Fibroblast of pulmonary artery (primary cell): Measurements from ENCODE around the gene CDKL5.
A peak's percentile ranks its signal among the peaks of the same experiment; 100 is the strongest.

Experiments used
- DNase-seq: peaks from one replicate; pipeline ENCODE4 v3.0.0-alpha.2; 2010; ENCODE audit warnings: low read depth
- H3K4me3 ChIP-seq: replicated peaks from 2 replicates; pipeline ENCODE4 v1.5.1; 2011; ENCODE audit warnings: low read depth, mild to moderate bottlenecking, control low read depth, low read length, moderate library complexity
- TF ChIP-seq, protein P1 (sequence below): IDR thresholded peaks from 2 replicates; pipeline ENCODE4 v1.5.1; 2011; ENCODE audit warnings: mild to moderate bottlenecking, control low read depth, low read length, inconsistent platforms; ENCODE audit errors: missing control alignments

CDKL5 gene

DNA sequence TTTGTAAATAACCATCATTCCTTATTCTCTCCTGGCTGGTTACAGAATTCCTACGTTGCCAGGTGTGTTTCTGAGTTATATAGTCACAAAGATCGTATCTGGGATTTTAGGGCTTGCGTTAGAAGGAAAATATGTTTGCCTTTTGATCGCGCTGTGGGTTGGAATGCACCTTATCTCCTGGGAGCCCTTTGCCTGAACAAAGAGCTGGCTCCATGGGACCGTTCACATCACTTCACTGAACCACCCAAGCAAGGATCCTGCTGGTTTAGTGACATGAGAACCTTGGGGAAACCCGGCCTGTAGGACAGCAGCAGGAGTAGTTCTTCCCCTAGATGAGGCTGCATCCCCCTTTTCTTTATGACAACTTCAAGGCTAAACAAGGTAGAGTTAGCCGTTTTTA, 194.9 kb downstream of the CDKL5 start:
- DNase-seq, result no peak
- H3K4me3 ChIP-seq, result no peak overlapping the region
- TF ChIP-seq, protein P1, sequence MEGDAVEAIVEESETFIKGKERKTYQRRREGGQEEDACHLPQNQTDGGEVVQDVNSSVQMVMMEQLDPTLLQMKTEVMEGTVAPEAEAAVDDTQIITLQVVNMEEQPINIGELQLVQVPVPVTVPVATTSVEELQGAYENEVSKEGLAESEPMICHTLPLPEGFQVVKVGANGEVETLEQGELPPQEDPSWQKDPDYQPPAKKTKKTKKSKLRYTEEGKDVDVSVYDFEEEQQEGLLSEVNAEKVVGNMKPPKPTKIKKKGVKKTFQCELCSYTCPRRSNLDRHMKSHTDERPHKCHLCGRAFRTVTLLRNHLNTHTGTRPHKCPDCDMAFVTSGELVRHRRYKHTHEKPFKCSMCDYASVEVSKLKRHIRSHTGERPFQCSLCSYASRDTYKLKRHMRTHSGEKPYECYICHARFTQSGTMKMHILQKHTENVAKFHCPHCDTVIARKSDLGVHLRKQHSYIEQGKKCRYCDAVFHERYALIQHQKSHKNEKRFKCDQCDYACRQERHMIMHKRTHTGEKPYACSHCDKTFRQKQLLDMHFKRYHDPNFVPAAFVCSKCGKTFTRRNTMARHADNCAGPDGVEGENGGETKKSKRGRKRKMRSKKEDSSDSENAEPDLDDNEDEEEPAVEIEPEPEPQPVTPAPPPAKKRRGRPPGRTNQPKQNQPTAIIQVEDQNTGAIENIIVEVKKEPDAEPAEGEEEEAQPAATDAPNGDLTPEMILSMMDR, result no peak

DNA sequence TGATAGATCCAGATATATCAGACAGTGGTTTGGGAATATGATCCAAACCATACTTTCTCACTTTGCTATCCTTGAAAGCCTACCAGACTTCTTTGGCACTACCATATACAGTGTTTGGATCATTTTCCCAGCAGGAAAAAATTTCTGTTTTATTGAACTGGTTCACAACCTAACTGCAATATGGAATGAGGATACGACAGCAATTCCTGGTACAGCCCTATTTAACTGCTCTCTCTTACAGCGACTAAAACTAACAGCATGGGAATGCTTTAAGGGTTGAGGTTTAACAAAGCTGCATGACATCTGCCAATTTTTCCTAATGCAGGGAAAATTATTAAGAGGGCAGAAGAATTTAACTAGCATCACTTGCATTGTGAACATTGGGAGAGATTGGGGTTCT, 199.2 kb downstream of the CDKL5 start:
- no peak overlapping the region for H3K4me3 ChIP-seq
- DNase-seq, result no peak
- TF ChIP-seq, protein P1, result no peak

DNA sequence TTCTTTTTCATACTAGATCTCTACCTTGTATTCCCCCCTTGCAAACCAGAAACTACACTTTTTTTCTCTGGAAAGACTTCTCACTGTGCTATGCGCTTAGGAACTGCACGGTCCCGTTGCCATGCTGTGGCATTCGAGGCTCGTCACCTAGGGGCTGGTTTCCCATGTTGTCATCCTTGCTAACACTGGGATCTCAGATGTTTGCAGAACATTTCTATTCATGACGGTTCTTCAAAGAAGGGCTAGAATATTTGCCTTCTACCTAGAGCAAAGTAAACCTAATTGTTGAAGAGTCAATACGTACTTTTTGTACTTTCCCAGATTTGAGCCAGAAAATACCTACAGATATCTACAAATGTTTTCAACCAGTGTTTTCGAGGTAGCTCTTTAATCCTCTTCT, 205.5 kb downstream of the CDKL5 start:
- DNase-seq, result no peak
- no peak overlapping the region for H3K4me3 ChIP-seq
- TF ChIP-seq, protein P1, result no peak

DNA sequence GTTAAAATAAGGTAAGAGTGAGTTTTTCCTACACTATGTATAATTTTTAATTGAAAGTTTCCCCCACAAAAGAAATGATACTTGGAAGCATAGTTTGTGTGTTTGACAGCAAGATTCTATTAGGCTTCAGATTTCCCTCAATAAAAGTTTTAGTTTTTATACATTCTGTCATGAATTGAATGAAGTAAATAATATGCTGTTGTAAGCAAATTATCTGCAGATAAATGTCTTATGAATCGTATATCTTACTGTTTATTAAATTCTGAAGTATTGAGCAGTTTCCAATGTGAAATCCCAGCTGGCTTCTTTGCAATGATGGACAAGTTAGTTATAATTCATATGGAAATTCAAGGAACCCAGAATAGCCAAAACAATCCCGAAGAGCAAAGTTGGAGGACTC, 213.0 kb downstream of the CDKL5 start:
- TF ChIP-seq, protein P1, result no peak
- H3K4me3 ChIP-seq, result no peak overlapping the region
- no peak for DNase-seq

DNA sequence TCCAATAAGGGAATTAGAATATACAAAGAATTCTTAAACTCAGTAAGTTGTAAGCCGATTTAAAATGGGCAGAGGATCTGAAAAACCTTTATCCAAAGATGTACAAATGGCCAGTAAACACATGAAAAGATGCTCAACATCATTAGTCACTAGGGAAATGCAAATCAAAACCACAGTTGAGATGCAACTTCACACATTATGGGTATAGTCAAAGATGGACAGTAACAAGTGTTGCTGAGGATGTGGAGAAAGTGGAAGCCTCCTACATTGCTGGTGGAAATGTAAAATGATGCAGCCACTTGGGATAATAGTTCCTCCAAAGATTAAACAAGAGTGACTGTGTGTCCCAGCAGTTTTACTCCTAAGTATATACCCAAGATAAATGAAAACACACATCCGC, 213.9 kb downstream of the CDKL5 start:
- no peak overlapping the region for H3K4me3 ChIP-seq
- DNase-seq, result no peak
- TF ChIP-seq, protein P1, result no peak

DNA sequence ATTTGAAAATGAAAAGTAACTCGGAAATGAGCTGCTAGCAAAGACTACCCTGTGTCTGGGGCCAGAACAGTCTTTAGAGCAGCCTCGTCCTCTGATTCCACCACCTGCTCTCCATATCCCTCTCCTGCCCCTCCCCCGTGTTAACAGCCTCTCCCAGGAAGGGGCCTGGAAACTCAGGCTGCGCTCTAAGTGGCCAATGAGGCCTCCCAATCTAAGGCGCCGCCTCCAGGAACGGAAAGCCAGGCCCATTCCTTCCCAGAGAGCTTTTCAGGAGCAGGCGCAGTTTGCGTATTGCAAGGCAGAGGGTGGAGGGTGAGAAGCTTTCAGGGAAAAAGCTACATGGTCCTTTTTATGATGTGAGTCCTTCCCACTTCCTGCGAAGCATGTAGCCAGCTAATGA, 215.3 kb downstream of the CDKL5 start:
- DNase-seq, result peak; percentile 2
- no peak overlapping the region for H3K4me3 ChIP-seq
- TF ChIP-seq, protein P1, result no peak

DNA sequence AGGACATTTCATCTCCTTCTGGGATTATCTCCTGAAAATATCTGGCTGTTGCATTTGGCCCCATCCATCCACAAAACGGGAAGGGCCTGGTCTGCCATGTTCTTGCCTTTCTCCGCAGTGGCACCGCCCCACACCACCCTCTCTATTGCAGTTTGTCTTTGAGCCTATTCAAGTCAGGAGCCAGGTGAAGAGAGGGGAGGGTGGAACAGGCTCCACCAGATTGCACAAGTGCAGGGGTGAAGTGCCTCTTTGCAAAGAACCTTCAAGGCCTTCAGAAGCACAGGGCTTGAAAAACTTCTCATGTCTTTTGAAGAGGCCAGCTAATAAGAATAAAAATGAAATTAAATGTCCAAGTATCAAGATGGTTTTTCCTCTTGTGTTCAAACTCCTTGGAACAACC, 217.8 kb downstream of the CDKL5 start:
- H3K4me3 ChIP-seq, result no peak overlapping the region
- TF ChIP-seq, protein P1, result no peak
- no peak for DNase-seq
